ENCODE measurements around the gene BSND.
"Not testable (repeated sequence)": the region's sequence is repeated elsewhere in the genome, so short reads cannot be mapped to it uniquely, and the experiment has no call there.

Gene BSND

DNA sequence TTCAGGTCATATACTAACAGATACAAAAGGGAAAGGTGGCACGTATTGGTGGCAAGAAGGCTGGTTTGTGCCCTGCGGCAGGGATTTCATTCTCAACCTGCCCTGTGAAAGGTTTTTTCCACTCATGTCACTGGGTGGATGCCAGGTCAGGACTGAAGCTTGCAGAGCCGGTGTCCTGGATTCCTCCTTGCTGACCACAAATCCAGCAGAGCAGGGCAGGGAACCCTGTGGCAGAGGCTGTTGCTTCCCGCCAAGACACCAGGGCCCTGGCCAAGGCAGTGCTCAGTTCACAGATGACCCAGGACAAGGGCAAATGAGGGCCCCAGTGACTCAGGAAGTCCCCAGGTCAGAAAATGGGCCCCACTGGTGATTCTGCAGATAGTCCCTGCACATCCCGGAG is 16.4 kb downstream of the BSND start:
- in situ Hi-C loops (cut with MboI; ENCODE audit: low sequenced_read_pairs), result no loop called here

DNA sequence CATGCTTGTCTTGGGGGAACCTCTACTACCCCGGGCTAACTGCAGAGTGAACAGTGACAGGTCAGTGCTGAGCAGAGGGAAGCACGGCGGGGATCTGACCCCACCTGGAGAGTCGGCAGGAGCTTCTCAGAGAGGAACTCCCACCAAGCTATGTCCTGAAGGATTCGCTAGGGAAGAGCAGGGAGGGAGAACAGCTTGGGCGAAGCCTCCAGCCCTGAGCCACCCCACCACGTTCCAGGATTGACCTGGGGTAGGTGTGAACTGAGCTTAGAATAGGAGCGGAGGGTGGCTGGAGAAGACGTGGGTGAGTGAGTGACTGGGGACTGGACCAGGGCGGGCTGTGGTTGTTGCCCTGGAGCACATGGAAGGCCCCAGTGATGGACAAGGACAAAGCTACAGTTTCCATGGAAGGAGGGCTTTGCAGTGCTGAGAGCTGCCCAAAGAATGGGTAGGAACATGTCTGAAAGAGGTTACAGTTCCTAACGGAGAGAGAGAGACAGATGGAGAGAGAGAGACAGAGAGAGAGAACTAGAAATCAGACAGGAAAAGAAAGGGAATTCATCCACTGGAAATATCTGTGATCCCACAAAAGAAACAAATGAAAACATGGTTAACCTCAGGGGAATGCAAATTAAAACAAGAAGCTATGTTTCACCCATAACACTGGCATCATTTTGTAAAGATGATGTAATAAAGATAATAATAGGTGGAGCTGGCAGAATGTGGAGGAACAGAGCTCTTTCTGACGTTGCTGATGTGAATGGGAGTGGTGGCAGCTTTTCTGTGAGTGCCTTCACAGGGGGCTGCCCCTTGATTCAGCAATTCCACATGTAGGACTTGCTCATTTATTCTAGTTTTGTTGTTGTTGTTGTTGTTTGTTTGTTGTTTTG is 17.2 kb downstream of the BSND start:
- in situ Hi-C loops (cut with MboI; ENCODE audit: low sequenced_read_pairs), result no loop called here

DNA sequence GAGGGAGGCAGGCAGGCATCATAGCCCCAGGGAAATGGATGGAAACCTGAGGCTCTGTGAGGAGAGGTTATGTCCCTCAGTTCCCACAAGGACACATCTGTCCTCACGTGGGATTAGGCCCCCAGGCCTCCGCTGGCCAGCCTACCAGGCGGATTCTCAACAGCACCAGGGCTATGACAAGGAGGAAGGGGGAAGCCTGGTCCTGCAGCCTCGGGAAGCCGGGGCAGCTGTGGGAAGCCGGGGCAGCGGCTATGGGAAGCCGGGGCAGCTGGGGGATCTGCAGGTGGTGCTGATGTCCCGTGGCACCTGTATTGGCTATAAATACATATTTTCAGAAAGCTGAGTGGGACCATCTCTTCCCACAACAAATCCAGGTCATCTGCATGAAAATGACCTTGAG is 19.7 kb downstream of the BSND start:
- in situ Hi-C loops (cut with MboI; ENCODE audit: low sequenced_read_pairs), result no loop called here

DNA sequence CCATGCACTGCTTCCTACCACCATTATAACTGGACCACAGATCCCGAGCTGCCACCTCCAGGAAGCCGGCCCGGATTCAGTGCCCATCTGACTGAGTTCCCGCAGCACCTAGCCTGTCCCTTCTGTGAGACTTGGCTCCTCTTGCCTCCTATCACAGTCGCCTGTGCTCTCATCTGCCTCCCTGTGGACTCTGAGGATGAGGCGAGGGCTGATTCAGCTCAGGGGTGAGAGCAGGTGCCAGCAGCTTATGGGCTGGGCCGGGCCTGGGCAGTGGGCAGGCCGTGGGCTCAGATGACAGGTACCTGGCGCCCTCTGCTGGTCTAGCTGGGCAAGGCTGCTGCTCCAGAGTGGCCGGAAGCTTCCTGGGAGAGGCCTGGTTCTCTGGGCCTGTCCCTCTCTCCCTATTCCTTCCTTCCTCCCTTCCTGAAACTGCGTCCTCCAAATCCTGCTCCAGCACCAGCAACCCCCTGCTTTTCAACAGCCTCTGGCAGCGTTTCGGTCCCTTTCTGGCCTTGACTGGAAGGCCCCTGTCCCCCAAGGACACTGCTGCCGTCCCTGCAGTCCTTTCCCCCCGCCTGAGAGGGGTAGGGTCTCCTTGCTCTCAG is 23.3 kb downstream of the BSND start:
- in situ Hi-C loops (cut with MboI; ENCODE audit: low sequenced_read_pairs), result no loop called here

DNA sequence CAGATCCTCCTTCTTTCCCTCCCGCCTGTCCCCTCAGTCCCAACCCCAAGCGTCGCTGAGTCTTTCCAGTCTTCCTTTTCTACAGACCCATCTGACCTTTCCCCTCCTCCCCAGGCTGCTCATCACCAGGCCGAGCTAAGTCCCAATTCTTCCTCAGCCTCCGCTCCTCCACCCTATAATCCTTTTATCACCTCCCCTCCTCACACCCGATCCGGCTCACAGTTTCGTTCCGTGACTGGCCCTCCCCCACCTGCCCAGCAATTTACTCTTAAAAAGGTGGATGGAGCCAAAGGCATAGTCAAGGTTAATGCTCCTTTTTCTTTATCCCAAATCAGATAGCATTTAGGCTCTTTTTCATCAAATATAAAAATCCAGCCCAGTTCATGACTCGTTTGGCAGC is 25.4 kb downstream of the BSND start:
- in situ Hi-C loops (cut with MboI; ENCODE audit: low sequenced_read_pairs), result not testable (repeated sequence)

DNA sequence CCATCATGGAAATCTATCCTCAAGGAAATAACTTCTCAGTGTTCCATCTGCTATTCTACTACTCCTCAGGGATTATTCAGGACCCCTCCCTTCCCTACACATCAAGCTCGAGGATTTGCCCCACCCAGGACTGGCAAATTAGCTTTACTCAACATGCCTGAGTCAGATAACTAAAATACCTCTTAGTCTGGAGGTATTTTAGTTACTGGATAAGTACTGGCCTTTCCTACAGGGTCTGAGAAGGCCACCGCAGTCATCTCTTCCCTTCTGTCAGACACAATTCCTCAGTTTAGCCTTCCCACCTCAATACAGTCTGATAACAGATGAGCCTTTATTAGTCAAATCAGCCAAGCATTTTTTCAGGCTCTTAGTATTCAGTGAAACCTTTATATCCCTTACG is 27.9 kb downstream of the BSND start:
- in situ Hi-C loops (cut with MboI; ENCODE audit: low sequenced_read_pairs), result not testable (repeated sequence)

DNA sequence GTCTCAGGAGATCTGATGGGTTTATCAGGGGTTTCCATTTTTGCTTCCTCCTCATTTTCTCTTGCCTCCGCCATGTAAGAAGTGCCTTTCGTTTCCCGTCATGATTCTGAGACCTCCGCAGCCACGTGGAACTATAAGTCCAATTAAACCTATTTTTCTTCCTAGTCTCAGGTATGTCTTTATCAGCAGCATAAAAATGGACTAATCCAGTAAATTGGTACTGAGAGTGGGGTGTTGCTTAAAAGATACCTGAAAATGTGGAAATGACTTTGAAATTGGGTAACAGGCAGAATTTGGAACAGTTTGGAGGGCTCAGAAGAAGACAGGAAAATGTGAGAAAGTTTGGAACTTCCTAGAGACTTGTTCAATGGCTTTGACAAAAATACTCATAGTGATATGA is 32.4 kb downstream of the BSND start:
- in situ Hi-C loops (cut with MboI; ENCODE audit: low sequenced_read_pairs), result not testable (repeated sequence)

DNA sequence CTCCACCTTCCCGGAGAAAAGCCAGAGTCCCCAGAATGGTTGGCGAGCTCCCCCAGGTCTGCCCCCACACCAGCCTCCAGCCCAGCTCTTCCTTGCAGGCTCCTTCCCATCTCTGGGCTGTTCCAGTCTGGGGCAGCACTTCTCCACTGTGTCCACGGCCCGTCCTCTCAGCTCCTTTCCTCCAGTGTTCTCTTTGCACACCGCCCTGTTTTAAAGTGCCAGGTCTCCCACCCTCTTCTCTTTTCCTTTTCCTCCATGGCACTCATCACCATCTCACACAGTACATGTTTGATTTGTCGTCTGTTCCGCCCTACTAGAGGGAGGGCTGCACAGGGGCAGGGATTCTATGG is 34.5 kb downstream of the BSND start:
- in situ Hi-C loops (cut with MboI; ENCODE audit: low sequenced_read_pairs), result no loop called here

DNA sequence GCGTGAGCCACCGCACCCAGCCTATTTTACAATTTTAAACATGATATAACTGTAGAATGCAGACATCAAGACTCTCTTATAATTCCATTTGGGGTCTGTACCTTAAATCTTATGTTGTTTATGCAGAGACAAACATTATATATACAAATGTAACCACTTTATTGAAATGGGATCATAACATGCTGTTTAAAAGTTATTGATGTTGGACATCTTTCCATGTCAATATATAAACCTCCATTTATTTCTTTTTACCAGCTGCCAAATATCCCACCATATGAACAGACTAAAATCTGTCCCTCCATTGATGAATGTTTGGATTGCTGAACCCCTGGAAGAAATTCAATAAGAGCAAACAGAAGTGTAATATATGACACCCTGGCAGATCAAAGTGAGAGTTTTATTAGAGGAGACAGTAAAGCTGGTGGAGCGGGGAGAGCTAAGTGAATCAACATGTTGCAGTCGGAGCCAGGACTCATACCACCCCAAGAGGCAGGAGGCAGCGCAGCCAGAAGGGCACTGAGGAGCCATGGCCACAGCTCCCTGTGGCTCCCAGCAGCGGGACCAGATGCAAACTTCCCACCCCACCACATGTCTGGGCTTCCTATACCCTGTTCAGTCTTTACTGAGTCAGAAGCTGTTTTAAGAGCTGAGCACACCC is 35.9 kb downstream of the BSND start:
- in situ Hi-C loops (cut with MboI; ENCODE audit: low sequenced_read_pairs), result no loop called here

DNA sequence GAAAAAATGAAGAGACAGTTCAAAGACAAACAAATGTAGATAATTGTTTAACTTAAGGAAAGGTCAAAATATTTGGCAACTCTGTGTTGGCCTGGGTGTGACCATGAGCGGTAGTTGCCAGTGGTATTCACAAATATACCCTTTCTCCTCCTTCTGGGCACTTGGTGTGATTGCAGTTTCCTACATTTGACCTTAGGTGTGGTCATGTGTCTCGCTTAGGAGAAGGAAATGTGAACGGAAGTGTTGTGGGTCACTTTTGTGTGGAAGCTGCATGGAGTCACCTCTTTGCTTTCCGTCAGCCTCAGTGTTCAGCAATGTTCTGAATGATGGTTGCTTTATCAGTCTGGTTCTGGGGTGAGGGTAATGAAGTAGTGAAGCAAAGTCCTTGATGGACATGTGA is 37.2 kb downstream of the BSND start:
- in situ Hi-C loops (cut with MboI; ENCODE audit: low sequenced_read_pairs), result no loop called here

DNA sequence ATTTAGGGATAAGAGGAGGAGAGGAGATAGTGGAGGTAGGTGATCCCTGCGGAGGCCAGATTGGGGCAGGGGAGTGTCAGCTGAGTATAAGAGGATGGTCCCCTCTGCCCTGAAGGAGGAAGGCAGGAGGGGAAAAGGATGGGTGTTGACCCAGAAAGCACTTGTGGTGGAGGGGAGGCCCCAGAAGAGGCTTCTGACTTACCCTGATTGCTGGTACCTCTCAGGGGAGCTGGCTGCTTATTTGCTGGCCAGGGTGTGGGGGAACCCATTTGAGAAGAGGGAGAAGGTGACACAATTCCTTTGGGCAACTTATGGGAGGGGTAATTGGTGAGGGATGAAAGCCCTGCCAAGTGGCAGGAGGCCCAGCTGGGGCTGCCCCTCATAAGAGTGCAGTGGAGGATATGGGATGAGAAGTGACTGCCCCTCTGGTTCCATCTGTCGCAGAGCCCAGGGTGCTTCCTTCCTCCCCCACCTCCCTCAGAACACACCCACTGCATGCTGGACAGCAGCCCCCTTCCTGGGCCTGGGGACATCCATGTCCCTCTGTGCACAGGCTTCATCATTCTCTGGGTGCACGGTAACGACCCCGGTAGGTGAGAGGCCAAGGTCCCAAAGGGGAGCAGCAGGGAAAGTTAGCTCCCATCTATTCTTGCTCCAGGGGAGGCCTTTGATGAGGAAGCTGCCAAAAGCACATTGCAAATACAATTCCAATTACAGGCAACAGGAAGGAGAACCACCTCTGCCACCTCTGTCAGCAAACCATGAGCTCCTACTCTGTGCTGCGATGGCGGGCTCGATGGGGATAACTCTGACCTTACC is 39.2 kb downstream of the BSND start:
- in situ Hi-C loops (cut with MboI; ENCODE audit: low sequenced_read_pairs), result no loop called here

DNA sequence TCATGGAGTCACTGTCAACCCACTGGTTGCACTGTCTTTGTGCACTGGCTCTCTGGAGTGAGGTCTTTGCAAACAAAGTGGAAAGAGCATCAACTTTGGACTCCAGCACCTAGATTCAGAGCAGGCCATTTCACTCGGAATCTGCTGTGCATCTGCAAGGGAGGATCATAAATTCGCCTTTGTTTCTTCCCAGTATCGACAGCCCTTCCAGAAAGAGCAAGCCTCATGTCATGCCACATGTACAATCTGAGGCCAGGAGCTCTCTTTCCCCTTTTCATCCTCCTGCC is 39.8 kb downstream of the BSND start:
- in situ Hi-C loops (cut with MboI; ENCODE audit: low sequenced_read_pairs), result no loop called here

DNA sequence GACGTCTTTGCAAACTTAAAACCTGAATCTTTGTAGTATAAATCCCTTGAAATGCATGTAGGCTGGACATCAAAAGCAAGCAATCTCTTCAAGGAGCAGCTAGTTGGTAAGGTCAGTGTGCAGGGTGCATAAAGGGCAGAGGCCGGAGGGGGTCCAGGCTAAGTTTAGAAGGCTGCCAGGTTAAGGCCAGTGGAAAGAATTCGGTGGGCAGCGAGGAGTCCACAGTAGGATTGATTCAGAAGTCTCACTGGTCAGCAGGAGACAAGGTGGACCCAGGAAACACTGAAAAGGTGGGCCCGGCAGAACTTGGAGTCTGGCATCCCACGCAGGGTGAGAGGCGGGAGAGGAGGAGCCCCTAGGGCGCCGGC is 40.2 kb downstream of the BSND start:
- in situ Hi-C loops (cut with MboI; ENCODE audit: low sequenced_read_pairs), result no loop called here

DNA sequence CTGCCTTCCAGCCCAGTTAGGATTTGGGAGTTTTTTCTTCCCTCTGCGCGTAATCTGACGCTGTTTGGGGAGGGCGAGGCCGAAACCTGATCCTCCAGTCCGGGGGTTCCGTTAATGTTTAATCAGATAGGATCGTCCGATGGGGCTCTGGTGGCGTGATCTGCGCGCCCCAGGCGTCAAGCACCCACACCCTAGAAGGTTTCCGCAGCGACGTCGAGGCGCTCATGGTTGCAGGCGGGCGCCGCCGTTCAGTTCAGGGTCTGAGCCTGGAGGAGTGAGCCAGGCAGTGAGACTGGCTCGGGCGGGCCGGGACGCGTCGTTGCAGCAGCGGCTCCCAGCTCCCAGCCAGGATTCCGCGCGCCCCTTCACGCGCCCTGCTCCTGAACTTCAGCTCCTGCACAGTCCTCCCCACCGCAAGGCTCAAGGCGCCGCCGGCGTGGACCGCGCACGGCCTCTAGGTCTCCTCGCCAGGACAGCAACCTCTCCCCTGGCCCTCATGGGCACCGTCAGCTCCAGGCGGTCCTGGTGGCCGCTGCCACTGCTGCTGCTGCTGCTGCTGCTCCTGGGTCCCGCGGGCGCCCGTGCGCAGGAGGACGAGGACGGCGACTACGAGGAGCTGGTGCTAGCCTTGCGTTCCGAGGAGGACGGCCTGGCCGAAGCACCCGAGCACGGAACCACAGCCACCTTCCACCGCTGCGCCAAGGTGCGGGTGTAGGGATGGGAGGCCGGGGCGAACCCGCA is 40.8 kb downstream of the BSND start, which contains the start of gene PCSK9:
PCSK9 (plus strand) TSS at position 207 of the 741 bp plus-strand sequence; CDS start at position 497, 290 bp downstream.
- in situ Hi-C loops (cut with MboI; ENCODE audit: low sequenced_read_pairs), result no loop called here

DNA sequence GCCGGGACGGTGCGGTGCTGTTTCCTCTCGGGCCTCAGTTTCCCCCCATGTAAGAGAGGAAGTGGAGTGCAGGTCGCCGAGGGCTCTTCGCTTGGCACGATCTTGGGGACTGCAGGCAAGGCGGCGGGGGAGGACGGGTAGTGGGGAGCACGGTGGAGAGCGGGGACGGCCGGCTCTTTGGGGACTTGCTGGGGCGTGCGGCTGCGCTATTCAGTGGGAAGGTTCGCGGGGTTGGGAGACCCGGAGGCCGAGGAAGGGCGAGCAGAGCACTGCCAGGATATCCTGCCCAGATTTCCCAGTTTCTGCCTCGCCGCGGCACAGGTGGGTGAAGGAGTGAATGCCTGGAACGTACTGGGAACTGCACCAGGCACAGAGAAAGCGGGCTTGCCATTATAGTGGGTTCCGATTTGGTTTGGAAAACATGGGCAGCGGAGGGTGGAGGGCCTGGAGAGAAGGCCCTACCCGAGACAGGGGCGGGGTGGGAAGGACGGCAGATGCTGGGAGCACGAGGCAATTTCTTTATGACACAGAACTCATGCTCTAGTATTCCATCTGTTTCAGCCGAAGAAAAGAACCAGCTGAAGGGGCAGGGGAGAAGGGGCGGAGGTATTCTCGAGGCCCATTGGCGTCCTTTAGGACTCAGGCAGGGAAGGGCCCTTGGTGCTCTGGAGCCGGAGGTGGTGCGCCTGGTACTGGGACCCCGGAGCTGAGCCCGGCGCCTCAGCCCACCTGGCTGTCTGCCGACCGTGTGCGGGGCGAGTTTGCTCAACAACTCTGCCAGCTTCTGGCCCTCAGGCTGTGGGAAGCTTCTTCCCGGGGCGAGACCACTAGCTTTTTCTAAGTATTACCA is 41.6 kb downstream of the BSND start:
- in situ Hi-C loops (cut with MboI; ENCODE audit: low sequenced_read_pairs), result no loop called here

DNA sequence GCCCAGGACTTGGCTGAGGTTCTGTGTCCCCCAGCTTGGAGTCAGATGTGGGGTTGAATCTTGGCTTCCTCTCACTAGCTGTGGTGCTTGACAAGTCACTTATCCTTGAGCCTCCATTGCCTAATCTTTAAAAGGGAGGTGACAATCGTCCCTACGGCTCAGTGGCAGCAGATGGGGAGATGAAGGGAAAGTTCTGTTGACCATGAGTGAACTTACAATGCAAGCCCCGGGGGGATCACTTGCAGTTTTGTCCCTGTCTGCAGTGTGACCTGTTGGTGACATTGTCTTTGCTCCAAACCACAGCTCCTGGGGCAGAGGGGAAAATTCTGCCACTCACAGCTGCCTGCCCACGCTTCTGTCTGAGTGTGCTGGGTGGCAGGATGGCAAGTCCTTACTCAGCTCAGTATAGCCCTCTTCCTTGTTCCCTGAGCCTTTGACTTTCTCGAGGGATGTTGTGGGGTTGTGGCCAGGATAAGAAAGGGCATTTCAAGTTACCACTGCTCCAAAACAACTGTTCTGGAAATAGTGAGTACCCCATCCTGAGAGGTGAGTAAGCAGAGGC is 42.3 kb downstream of the BSND start:
- in situ Hi-C loops (cut with MboI; ENCODE audit: low sequenced_read_pairs), result no loop called here

DNA sequence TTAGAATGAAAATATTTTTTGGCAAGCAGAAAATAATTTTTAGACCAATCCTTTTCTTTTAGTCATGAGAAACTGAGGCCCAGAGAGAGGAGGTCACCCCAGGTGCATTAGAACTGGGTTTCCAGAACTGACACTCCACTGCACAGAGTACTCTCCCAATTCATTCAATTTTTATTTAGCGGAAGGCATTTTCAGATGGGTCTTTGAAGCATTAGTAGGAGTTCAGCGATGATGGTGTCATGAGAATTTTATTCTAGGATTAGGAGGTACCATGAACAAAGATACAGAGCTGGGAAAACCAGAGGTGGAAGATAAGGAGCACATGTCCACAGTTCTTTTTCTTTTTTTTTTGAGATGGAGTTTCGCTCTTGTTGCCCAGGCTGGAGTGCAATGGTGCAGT is 42.9 kb downstream of the BSND start:
- in situ Hi-C loops (cut with MboI; ENCODE audit: low sequenced_read_pairs), result no loop called here

DNA sequence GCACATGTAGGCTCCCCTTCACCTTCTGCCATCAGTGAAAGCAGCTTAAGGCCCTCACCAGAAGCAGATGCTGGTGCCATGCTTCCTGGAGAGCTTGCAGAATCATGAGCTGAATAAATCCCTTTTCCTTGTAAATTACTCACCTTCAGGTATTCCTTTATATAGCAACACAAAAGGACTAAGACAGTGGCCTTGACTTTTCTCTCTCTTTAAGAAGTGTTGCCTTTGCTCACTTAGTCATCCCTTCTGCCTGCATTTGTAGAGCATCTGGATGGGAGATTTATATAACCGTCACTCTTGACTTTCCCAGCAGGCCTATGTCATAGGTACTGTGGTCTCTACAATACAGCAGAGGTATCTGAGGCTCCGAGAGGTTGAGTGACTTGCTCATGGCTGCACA is 44.3 kb downstream of the BSND start:
- in situ Hi-C loops (cut with MboI; ENCODE audit: low sequenced_read_pairs), result no loop called here

DNA sequence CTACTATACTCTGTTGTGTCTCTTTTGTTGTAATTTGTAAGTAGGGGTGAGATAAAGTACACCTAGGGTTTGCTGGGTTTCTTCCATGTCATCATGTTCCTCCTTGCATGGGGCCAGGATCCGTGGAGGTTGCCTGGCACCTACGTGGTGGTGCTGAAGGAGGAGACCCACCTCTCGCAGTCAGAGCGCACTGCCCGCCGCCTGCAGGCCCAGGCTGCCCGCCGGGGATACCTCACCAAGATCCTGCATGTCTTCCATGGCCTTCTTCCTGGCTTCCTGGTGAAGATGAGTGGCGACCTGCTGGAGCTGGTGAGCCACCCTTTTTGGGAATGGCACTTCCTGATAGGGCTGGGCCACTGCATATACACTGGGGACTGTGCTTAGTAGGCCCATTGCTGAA is 45.0 kb downstream of the BSND start:
- in situ Hi-C loops (cut with MboI; ENCODE audit: low sequenced_read_pairs), result no loop called here
